NCI-H2107 treated with DMSO at 0.1 percent for 48 hours (cell line): Measurements from ENCODE around the gene RFTN2.
"Not testable (repeated sequence)": the region's sequence is repeated elsewhere in the genome, so short reads cannot be mapped to it uniquely, and the experiment has no call there.

ENCODE experiments used
- DNase-seq: peaks from one replicate; lab custom pipeline; 2025; ENCODE audit not compliant: unreplicated experiment; lab: John Stamatoyannopoulos, UW

The RFTN2 gene

DNA sequence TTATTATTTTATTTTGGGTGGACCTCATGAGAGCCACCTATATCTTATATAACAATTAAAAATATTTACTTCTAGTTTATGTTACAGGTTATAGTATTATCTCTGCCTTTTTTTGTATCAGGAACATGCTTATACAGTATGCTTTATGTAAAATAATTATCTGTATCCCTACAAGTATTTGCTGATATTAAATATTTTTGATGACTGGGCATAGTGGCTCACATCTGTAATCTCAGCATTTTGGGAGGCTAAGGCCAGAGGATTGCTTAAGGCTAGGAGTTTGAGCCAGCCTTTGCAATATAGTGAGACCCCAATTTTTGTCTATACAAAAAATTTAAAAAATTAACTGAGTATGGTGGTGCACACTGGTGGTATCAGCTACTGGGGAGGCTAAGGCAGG is 119.9 kb downstream of the RFTN2 start:
- DNase-seq = no peak

DNA sequence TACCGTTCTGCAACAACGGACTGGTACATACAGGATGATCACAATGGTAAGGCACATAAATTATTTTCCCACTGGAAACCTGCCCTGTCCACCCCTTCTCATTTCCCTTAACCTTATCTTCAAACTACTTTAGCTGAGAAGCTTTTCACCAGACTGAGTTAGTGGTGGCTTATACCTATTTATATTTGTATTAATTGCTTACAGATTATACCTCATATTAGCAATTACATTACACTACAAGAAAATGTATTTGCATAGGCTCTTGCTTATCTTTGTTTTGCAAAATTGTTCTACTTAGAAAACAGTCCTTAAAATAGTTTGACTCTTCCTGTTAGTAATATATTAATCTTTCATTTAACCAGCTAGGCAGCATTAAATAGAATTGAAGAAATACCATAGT is 124.1 kb downstream of the RFTN2 start:
- DNase-seq = not testable (repeated sequence)

DNA sequence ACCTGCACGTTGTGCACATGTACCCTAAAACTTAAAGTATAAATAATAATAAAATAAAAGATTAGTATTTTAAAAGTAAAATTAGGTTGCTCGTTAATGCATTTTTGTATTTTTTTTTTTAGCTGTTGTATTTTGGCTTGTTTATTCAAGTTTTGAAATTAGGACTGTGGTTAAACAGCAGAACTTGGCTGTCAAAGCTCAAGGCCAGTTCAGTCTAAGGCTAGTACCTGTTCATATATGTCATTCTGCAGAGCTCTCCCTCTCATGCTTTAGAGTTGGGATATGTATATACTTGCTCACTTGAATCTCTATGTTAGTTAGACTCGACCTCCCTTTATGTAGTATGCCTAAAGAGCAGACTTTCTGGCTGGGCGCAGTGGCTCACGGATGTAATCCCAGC is 126.8 kb downstream of the RFTN2 start:
- no peak for DNase-seq

DNA sequence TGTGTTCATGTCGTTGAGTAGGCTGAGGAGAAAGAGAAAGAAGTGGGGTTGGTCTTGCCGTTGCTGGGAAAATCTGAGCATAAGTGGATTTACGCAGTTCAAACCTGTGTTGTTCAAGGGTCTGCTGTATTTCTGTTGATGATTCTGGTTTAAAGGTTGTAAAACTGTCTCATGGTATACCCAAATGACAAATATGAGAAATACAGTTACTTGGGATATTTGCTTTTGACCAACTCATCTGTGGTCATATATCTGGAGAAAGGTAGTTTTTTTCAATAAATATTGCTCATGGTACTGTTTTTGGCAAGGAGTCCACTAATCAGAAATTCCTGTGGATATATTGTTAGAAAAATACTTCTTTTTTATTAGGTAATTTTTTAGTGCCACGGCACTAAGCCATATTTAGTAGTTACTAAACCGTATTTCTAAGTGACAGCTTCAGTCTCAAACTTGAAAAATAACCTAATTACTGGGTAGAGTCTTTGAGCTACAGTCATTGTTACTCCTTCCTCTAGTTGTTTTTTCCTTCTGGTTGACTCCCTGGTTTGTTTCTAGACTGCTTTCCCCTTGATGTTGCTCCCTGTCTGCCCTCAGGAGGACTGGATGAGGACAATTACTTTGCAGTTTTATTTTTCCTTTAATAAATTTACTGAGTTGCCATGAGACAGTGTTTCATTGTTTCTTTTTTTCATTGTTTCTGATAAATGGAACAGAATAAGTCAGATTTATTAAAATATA is 128.1 kb downstream of the RFTN2 start:
- no peak for DNase-seq

DNA sequence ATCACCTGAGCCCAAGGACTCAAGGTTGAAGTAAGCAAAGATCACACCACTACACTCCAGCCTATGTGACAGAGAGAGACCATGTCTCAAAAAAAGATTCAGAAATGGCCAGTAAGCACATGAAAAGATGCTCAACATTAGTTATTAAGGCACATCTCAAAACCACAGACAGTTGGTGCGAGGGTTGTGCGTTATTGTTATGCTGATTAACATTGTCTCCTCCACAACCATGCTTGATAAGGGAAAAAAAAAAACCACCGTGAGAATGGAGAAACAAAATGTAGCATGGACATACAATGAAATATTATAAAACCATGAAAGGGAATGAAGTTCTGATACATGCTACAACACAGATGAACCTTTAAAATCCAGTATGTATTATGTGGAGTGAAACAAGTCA is 132.2 kb downstream of the RFTN2 start:
- no peak for DNase-seq

DNA sequence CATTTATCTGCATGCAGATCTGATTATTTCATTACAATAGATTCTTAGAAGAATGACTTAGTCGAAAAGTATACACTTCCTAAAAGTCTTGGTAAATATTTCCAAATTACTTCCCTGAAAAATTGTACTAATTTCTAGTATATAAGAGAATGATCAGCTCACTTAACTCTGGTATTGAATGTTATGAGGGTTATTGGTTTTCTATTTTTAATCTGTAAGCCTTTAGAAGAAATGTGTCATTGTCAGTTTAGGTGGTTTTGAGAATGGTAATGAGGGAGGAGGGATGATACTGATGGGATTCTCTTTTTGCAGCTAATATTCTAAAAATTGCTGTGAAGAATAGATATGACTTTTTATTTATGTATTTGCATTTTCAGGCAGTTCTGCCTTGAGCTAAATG is 135.7 kb downstream of the RFTN2 start:
- no peak for DNase-seq

DNA sequence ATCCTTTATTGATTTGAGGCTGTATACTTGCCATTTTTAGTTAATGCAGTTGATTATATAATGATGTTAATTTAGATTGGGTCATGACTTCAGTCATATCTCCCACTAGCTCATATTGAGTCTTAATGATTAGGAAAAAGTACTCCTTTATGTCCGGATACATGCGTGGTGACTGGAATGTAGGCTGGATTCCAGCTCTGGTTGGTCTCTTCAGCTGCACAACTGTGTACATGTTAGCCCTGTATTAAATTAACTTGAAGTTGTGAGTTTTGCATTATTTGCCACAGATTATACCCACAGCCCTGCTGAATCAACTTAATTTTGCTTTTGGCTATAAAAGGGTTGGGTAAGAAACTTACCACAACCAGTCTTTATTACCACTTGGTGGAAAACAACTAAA is 137.0 kb downstream of the RFTN2 start:
- DNase-seq = no peak
